Lower leg skin (tissue), 3 donors: ENCODE data around the gene ABCC9.

Experiments used
- POLR2A ChIP-seq, 2 donors: fragments of 450-650 bp; IDR thresholded peaks; one replicate each; pipeline ENCODE4 v1.6.1; 2016 to 2017; ENCODE audit warnings: antibody characterized with exemption in 2 of 2, mild to moderate bottlenecking in 1 of 2, moderate library complexity in 1 of 2
- TF ChIP-seq, protein P1 (sequence below), 3 donors: fragments of 450-650 bp; IDR thresholded peaks; one replicate each; pipeline ENCODE4 v1.5.1; 2016; ENCODE audit warnings: antibody characterized with exemption in 3 of 3, mild to moderate bottlenecking in 3 of 3, moderate library complexity in 2 of 3

DNA sequence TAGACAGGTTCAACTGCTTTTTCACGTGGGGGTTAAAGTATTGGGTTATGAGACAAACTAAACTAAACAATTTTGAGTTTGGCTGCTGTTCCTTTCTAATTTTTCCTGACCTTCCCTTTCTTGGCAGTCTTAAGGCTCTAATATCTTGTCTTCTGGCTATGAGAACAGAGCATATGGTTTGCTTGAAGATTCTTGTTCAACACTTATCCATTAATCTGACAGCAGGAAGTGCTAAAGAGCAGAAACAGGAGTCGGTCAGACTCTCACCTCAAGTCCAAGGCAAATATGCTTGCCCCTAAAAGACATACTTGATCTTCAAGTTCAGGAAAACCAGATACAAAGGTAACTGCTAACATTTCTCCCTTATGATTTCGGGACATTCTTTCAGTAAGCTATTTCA is 114.1 kb downstream of the ABCC9 start:
- TF ChIP-seq POLR2A (IDR thresholded peaks at IDR 0.05), result no peak
- TF ChIP-seq, protein P1, sequence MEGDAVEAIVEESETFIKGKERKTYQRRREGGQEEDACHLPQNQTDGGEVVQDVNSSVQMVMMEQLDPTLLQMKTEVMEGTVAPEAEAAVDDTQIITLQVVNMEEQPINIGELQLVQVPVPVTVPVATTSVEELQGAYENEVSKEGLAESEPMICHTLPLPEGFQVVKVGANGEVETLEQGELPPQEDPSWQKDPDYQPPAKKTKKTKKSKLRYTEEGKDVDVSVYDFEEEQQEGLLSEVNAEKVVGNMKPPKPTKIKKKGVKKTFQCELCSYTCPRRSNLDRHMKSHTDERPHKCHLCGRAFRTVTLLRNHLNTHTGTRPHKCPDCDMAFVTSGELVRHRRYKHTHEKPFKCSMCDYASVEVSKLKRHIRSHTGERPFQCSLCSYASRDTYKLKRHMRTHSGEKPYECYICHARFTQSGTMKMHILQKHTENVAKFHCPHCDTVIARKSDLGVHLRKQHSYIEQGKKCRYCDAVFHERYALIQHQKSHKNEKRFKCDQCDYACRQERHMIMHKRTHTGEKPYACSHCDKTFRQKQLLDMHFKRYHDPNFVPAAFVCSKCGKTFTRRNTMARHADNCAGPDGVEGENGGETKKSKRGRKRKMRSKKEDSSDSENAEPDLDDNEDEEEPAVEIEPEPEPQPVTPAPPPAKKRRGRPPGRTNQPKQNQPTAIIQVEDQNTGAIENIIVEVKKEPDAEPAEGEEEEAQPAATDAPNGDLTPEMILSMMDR (IDR thresholded peaks at IDR 0.05), result no peak
